Cardiac fibroblast (primary cell): ENCODE measurements around the gene RNF182.
A peak's percentile ranks its signal among the peaks of the same experiment; 100 is the strongest.

ENCODE experiments used
- DNase-seq, 2 donors: peaks; one replicate each; pipeline versions ENCODE4 v3.0.0 to v3.0.0-alpha.2; 2010; ENCODE audit warnings: low read depth in 2 of 2
- H3K4me3 ChIP-seq, 2 donors: replicated peaks in 1 of 2; 1 replicate in 1 of 2; 2 replicates in 1 of 2; pipeline ENCODE4 v1.5.1; 2011; ENCODE audit warnings: low read depth in 2 of 2, low read length in 2 of 2, mild to moderate bottlenecking in 2 of 2, moderate library complexity in 1 of 2
- CTCF ChIP-seq: IDR thresholded peaks from one replicate; pipeline ENCODE4 v1.5.1; 2011; ENCODE audit warnings: low read depth, mild to moderate bottlenecking, low read length, inconsistent platforms

The RNF182 gene

DNA sequence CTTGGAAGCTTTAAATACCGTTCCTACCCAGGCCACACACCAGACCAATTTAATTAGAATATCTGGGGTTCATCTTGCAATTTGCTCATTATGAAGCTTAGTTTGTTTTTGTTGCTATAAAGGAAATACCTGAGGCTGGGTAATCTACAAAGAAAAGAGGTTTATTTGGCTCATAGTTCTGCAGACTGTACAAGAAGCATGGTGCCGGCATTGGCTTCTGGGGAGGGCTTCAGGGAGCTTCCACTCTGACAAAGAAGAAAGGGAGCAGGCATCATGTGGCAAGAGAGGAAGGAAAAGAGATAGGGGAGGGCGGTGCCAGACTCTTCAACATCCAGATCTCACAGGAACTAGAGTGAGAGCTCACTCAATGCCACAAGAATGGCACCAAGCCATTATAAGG lies 73.6 kb downstream of the RNF182 start:
- DNase-seq = no peak
- no peak for TF ChIP-seq CTCF
- no peak overlapping the region for H3K4me3 ChIP-seq

DNA sequence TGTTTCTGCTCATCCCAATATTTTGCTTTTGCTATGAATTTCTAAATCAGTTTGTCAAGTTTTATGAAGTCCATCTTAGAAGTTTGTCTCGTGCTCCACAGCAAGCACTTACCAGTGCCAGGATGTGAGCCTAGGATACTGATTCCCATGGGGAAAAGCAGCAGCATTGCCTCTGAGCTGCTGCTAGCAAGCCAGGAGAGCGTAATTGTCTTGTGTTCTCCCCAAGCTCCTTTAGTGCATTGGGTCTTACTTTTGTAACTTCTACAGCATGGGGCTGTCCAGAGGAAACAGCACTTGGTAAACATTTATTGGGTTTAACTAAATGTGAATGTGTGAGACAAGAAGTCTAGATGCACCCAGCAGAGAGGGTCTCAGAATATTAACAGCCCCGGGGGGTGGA lies 76.1 kb downstream of the RNF182 start:
- TF ChIP-seq CTCF = no peak
- peak overlapping the region in 1 of 2 donors; percentile 16 for H3K4me3 ChIP-seq
- DNase-seq = peak; percentile 18 to 55

DNA sequence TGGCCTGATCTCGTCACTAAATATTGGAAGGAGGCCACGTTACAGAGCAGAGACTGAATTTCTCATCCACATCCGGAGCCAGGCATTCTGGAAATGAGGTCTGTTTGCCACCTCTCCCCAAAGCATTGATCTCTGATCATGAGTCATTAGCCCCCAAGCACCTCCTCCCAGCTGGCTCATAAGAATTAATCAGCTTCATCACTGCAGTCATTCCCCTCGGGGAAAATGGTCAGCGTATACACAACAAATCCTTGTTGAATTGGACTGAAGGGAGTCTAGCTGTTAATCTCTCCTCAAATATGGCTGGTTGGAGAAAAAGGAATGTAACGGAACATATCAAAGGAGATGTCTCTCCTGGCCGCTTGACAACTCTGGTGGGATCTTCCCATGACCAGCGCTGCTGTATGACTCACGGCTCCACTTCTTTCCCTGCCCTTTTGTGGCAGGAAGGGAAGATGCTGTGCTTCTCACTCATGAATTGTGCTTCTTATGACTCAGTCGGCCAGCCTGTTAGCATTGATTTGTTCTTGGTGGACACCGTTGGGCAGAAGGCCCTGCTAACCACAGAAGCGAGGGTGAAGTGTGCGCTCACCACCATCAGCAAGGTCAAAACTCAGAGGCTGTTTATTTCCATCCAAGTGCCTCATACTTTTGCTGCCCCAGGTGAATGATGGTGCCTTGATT lies 76.7 kb downstream of the RNF182 start:
- no peak for TF ChIP-seq CTCF
- peak overlapping the region in 1 of 2 donors; percentile 16 for H3K4me3 ChIP-seq
- DNase-seq = peak; percentile 79 to 99

DNA sequence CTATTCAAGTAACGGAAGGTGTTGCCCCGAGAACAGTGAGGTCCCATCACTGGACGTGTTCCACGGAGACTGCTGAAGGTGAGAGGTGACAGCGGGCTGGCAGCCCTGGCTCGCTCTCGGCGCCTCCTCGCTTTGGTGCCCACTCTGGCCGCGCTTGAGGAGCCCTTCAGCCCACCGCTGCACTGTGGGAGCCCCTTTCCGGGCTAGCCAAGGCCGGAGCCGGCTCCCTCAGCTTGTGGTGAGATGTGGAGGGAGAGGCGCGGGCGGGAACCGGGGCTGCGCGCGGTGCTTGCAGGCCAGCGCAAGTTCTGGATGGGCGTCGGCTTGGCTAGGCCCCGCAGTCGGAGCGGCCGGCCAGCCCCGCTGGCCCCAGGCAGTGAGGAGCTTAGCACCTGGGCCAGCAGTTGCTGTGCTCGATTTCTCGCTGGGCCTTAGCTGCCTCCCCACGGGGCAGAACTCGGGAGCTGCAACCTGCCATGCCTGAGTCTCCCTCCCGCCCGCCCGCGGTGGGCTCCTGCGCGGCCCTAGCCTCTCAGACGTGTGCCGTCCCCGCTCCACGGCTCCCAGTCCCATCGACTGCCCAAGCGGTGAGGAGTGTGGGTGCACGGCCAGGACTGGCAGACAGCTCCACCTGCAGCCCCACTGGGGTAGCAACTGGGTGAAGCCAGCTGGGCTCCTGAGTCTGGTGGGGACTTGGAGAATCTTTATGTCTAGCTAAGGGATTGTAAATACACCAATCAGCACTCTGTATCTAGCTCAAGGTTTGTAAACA lies 77.6 kb downstream of the RNF182 start:
- no peak for TF ChIP-seq CTCF
- no peak overlapping the region for H3K4me3 ChIP-seq

DNA sequence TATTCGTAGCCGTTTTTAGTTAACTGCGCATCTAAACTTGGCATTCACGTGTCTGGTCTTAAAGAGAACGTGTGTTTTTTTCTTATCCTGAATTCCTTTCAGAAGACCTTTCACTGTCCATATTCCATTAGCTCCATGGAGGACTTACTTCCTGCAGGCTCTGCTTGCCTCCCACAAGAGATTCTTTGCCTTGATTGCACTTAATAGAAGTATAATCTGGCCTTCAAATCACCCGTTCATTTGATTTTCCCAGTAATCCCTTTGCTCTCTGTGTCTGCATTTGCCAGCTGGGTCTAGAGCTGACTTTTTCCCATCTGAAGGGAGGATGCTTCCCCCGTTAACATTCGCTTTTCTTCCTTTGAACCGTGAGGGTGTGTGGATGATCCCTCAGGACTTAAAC lies 79.5 kb downstream of the RNF182 start:
- DNase-seq = no peak
- no peak overlapping the region for H3K4me3 ChIP-seq
- no peak for TF ChIP-seq CTCF

More for the DNA sequence above, 77.6 kb downstream of the RNF182 start:
- no peak for DNase-seq

DNA sequence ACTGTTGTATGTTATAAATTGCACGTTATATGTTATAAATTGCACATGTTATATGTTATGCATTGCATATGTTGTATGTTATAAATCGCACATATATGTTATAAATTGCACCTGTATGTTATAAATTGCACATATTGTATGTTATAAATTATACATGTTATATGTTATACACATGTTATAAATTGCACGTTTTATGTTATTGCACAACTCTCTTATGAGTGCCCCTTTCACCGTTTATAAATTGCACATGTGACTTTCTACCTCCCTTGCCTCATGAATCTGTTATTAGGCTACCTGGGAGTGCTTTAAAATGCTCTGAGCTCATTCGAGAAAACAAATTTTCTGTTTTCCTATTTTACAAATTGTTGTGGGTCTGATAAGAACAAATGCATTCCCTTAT lies 84.1 kb downstream of the RNF182 start:
- DNase-seq = no peak
- H3K4me3 ChIP-seq = no peak overlapping the region
- TF ChIP-seq CTCF = no peak
